Prostate gland (tissue), 2 donors: ENCODE measurements around the gene UBE2C.

Source experiments
- CTCF ChIP-seq, 4 experiments: fragments of 200-600 bp in 2 of 4; fragments of 450-650 bp in 2 of 4; sonication (generic) in 2 of 4; IDR thresholded peaks; 1 replicate in 3 of 4; 2 replicates in 1 of 4; pipeline ENCODE4 v1.5.1; 2016 to 2019; ENCODE audit warnings: antibody characterized with exemption in 4 of 4, mild to moderate bottlenecking in 2 of 4, moderate library complexity in 2 of 4
- POLR2A ChIP-seq: fragments of 450-650 bp; IDR thresholded peaks from one replicate; pipeline ENCODE4 v1.6.1; 2016; ENCODE audit warnings: antibody characterized with exemption, mild to moderate bottlenecking
- POLR2AphosphoS5 ChIP-seq: sonication (generic); formaldehyde crosslinking; IDR thresholded peaks from one replicate; pipeline ENCODE4 v1.6.1; 2017; ENCODE audit warnings: antibody characterized with exemption

- TF ChIP-seq CTCF (IDR thresholded peaks at IDR 0.05) (no peak), POLR2A (no peak), POLR2AphosphoS5 (no peak)
Observed at GRCh38 chr20:45814314-45814713, 1.9 kb downstream of the UBE2C start.
